DOHH2 (cell line): ENCODE data around the gene UGT1A6.

Source experiments
- H3F3A ChIP-seq: fragments of 200-600 bp; sonication (generic), shearing (Covaris generic); 2 replicates; pipeline ENCODE4 v1.6.0; 2016; ENCODE audit warnings: antibody characterized with exemption, mild to moderate bottlenecking; ENCODE audit not compliant: control insufficient read depth, insufficient read depth
- H3K27ac ChIP-seq: fragments of 200-600 bp; sonication (generic); 2 replicates; pipeline ENCODE4 v1.5.1; 2014; ENCODE audit warnings: low read depth, mild to moderate bottlenecking, low read length, moderate library complexity
- H3K27me3 ChIP-seq: fragments of 200-600 bp; sonication (generic); 2 replicates; pipeline ENCODE4 v1.6.1; 2014; ENCODE audit warnings: mild to moderate bottlenecking, low read length, mixed read lengths; ENCODE audit not compliant: control insufficient read depth
- H3K36me3 ChIP-seq: fragments of 200-600 bp; sonication (generic); 2 replicates; pipeline ENCODE4 v1.6.1; 2014; ENCODE audit warnings: mild to moderate bottlenecking, low read length, moderate library complexity, mixed read lengths; ENCODE audit not compliant: control insufficient read depth
- H3K4me1 ChIP-seq: fragments of 200-600 bp; sonication (generic); 2 replicates; pipeline ENCODE4 v1.6.1; 2014; ENCODE audit warnings: mild to moderate bottlenecking, low read length, mixed read lengths; ENCODE audit not compliant: control insufficient read depth
- H3K4me2 ChIP-seq: fragments of 200-600 bp; sonication (generic); 2 replicates; pipeline ENCODE4 v1.6.0; 2014; ENCODE audit warnings: mild to moderate bottlenecking, low read length, moderate library complexity
- H3K4me3 ChIP-seq: fragments of 200-600 bp; sonication (generic); 2 replicates; pipeline ENCODE4 v1.5.1; 2014; ENCODE audit warnings: mild to moderate bottlenecking, low read length, mixed read lengths
- H3K79me2 ChIP-seq: fragments of 200-600 bp; sonication (generic); 2 replicates; pipeline ENCODE4 v1.6.1; 2014; ENCODE audit warnings: mild to moderate bottlenecking, low read length, mixed read lengths; ENCODE audit not compliant: control insufficient read depth
- H3K9me2 ChIP-seq: fragments of 200-600 bp; sonication (generic); replicated peaks from 2 replicates; pipeline ENCODE4 v1.6.1; 2014; ENCODE audit warnings: mild to moderate bottlenecking, low read length, mixed read lengths; ENCODE audit not compliant: control insufficient read depth
- H3K9me3 ChIP-seq: fragments of 200-600 bp; sonication (generic); 2 replicates; pipeline ENCODE4 v1.6.1; 2014; ENCODE audit warnings: antibody characterized with exemption, low read length, mixed read lengths; ENCODE audit not compliant: control insufficient read depth, insufficient read depth
- H4K20me1 ChIP-seq: fragments of 200-600 bp; sonication (generic); 2 replicates; pipeline ENCODE4 v1.6.0; 2014; ENCODE audit warnings: low read depth, mild to moderate bottlenecking, antibody characterized with exemption, low read length, moderate library complexity; ENCODE audit not compliant: control insufficient read depth, insufficient read depth
- CTCF ChIP-seq: fragments of 200-600 bp; sonication (generic); IDR thresholded peaks from one replicate; pipeline ENCODE4 v1.5.1; 2014; ENCODE audit warnings: antibody characterized with exemption, mild to moderate bottlenecking, low read depth, low read length; ENCODE audit not compliant: poor library complexity, severe bottlenecking
- EZH2phosphoT487 ChIP-seq: fragments of 200-600 bp; sonication (generic); IDR thresholded peaks from 2 replicates; pipeline ENCODE4 v1.6.1; 2017; ENCODE audit warnings: borderline replicate concordance, mild to moderate bottlenecking, antibody characterized with exemption, low read length, moderate library complexity, mixed read lengths

Gene UGT1A6

GRCh38 chr2:233817361-233817911 is 124.7 kb downstream of the UGT1A6 start:
- Histone ChIP-seq H3K9me2 (no peaks in the 10 kb centered on the region), H3K9me3 (peaks cover 5% of the 10 kb centered on the region; the same call in 1 of the 2 replicates), H3K79me2 (no peaks in the 10 kb centered on the region), H3K27ac (no peak overlapping the region), H3K36me3 (no peaks in the 10 kb centered on the region), H3K27me3 (no peaks in the 10 kb centered on the region), H3F3A (no peaks in the 10 kb centered on the region), H3K4me2 (no peak overlapping the region), H3K4me3 (no peak overlapping the region), H3K4me1 (no peaks in the 10 kb centered on the region), H4K20me1 (no peaks in the 10 kb centered on the region)
- TF ChIP-seq CTCF = no peak
- no peak for TF ChIP-seq EZH2phosphoT487

- no peaks in the 10 kb centered on the region for H3K27me3 ChIP-seq
- H3K79me2 ChIP-seq = no peaks in the 10 kb centered on the region
- no peak for TF ChIP-seq CTCF
- no peak for TF ChIP-seq EZH2phosphoT487
- no peaks in the 10 kb centered on the region for H3K36me3 ChIP-seq
- no peaks in the 10 kb centered on the region for H4K20me1 ChIP-seq
- H3K9me3 ChIP-seq = peaks cover 5% of the 10 kb centered on the region; the same call in 1 of the 2 replicates
- H3K4me1 ChIP-seq = no peaks in the 10 kb centered on the region
- no peaks in the 10 kb centered on the region for H3K9me2 ChIP-seq
- no peak overlapping the region for H3K27ac ChIP-seq
- no peak overlapping the region for H3K4me3 ChIP-seq
- H3F3A ChIP-seq = no peaks in the 10 kb centered on the region
- no peak overlapping the region for H3K4me2 ChIP-seq
These were observed 125.4 kb downstream of the UGT1A6 start for GRCh38 chr2:233817995-233818638.

DNA sequence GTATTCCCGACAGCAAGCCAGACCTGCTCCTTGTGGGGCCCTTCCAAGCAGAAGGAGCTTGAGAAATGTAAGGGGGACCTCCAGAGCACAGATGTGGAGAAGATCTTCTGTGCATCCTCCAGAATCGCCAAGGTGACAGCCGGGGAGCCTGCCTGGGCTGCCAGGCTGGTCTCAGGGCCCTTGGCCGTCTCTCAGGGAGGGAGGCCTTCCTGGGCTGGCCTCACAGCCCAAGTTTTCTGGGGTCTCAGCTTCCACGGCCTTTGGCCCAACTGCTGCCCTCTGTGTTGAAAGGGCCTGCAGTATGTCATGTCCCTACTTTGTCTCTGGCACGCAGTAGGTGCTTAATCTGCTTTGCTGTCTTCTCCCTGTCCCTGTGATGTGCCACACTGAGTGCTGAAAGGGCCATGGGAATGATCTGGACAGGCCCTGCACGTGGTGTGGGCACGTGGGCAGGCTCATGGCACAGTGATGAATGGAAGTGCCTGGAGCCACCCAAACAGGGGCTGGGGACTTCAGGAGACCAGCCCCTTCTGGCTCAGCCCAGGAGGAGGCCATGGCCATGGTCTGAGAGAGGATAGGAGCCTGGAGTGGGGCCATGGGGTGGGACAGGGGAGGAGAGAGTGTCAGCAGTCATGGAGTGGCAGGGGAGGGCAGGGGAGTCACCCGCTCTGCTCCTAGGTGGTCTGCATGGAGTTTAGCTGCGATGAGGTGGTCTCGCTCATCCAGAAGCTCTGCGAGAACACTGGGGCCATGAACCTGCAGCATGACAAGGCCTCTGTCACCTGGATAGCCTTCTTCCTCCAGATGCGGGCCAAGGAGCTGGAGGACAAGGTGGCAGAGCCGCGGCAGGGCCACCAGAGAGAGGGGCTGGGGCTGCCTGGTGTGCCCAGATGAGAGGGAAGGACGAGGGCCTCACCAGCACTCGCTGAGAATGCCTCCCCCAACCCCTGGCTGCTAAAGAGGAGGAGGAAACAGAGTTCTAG is 126.2 kb downstream of the UGT1A6 start:
- Histone ChIP-seq H3K9me2 (no peaks in the 10 kb centered on the region), H3K79me2 (no peaks in the 10 kb centered on the region), H3K9me3 (peaks cover 3% of the 10 kb centered on the region; the same call in 1 of the 2 replicates), H3K4me3 (no peak overlapping the region), H3K36me3 (no peaks in the 10 kb centered on the region), H3K4me2 (no peak overlapping the region), H3F3A (no peaks in the 10 kb centered on the region), H3K4me1 (no peaks in the 10 kb centered on the region), H3K27me3 (no peaks in the 10 kb centered on the region), H3K27ac (no peak overlapping the region), H4K20me1 (no peaks in the 10 kb centered on the region)
- no peak for TF ChIP-seq EZH2phosphoT487
- TF ChIP-seq CTCF = no peak
